Muscle of arm (tissue), 12 donors: ENCODE results near the gene KCNQ4. TPM values are rescaled to one million over a fixed set of nuclear protein-coding genes. Genes with fewer than 3 reads are reported as not detected.

Experiments
- DNase-seq: peaks from one replicate; pipeline ENCODE4 v3.0.0-alpha.2; 2013
- polyA plus RNA-seq, 12 donors: library from polyadenylated mRNA; unstranded; fragments of 120-200 nt; gene quantifications; one replicate each; pipeline ENCODE4 v1.2.1, GENCODE V29; 2013; ENCODE audit not compliant: insufficient read length in 12 of 12

The KCNQ4 gene
- polyA plus RNA-seq, 12 donors, result 9.0 to 36.6 (median 23.6) TPM; not detected in 1

DNA sequence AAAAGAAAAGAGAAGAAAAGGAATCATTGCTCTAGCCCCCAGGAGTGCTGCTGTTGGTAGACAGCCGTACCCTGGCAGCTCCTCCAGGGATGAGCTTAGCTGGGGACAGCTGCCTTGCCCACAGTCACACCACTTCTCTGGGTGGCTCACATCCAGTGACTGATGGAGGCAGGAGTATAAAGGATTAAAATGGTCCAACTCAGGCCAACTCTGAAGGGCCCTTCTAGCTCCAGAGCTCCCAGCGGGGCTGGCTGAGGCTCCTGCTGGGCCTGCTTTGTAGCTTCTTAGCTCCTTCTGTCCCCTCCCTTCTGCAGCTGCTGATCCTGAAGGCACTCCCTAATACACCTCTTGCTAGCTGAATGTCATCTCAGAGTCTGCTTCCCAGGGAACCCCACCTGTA lies 74.2 kb downstream of the KCNQ4 start:
- peak; percentile 16 for DNase-seq

- no peak for DNase-seq
Observed at GRCh38 chr1:40858856-40859416, 75.3 kb downstream of the KCNQ4 start.

DNA sequence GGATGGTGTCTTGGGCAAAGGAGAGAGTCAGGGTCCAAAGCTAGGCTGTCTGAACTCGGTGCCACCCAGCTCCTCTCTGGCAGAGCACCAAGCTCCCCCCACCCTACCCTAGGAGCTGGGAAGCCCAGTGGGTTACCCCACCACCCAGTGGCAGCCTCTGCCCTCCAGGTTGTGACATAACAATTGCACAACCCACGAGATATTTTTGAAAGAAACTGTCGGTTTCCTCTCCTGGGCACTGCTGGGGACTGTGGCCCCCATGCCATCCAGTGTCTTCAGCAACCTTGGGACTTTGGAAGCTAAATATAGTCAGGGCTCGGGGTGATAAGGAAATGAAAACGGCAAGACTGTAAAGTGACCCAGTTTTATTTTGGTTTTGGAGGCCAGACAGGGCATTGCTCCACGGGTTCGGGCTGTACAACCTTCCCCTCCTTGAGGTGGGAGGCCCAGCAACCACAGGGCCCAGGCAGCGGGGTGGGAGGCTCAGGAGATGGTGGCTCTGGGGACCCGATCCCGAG lies 77.2 kb downstream of the KCNQ4 start:
- DNase-seq, result no peak

DNA sequence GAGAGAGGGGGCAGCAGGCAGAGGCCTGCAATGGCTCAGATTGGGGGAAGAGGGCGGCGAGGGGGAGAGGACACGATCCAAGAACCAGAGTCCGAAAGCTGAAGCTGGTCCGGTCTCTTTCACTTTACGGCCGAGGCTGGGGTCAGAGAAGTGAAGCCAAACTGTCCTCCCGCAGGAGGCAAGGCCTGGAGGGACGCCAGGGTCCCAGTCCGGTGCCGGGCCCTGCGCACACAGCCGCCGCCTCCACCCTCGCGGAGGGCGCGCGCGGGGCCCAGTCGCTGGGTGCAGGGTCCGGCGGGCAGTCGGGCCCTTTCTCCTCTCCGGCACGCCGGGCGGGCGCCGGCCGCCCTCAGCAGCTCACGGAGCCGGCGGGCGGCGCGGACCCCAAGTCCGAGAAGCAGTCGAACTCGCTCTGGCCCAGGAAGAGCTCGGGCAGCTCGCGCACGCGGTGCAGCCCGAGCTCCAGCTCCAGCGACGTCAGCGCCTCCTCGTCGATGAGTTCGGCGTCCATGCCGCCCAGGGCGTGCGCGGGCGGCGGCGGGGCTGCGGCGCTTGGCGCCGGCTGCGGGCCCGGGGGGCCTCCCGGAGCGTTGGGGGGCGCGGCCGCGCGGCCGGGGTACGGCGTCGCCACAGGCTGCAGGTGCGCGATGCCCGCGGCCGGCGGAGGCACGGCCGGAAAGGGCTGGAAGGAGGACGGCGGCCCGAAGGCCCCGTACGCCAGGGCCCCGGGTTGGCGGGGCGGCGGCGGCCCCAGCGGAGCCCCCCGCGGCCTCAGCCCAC lies 77.8 kb downstream of the KCNQ4 start:
- peak; percentile 46 for DNase-seq

DNA sequence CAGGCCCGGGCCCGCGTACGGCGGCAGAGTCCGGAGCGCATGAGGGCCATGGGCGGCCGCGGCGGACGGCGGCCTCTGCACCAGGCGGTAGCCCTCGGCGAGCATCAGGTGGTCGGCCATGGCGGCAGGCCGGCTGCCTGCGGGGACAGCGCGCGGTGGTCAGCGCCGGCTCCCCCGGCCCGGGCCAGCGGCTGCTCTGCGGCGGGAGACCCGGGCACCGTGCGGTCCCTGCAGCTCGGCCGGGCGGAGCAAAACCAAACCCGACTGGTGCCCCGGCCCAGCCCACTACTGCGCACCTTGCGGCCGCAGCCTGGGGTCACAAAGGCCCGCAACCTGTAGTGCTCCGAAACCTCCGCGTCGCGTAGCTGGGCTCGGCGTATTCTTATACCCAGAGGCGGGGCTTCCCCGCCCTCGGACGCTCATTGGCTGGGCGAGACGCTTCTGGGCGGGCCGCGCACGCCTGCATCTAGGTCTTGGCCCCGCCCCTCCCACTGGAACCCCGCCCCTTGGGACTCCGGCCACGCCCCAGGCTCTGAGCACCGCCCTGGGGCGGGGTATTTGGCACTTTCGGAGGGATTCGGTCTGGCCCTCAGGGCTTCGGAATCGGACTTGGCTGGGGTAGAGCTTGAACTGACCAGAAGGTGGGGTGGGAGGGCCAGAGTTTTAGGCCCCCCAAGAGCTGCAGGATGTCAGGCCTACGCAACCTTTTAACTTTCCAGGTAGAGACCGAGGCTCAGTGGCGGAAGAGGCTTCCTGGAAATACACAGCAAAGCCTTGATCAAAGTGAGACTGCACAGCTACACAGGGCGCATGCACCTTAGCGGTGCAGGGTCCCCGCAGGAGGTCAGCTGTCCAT lies 78.6 kb downstream of the KCNQ4 start, which contains the start of gene CITED4:
TSS of gene CITED4 (minus strand) at position 356 of the 856 bp plus-strand sequence. CDS start at position 120, 236 bp downstream.
- peak; percentile 90 for DNase-seq

DNA sequence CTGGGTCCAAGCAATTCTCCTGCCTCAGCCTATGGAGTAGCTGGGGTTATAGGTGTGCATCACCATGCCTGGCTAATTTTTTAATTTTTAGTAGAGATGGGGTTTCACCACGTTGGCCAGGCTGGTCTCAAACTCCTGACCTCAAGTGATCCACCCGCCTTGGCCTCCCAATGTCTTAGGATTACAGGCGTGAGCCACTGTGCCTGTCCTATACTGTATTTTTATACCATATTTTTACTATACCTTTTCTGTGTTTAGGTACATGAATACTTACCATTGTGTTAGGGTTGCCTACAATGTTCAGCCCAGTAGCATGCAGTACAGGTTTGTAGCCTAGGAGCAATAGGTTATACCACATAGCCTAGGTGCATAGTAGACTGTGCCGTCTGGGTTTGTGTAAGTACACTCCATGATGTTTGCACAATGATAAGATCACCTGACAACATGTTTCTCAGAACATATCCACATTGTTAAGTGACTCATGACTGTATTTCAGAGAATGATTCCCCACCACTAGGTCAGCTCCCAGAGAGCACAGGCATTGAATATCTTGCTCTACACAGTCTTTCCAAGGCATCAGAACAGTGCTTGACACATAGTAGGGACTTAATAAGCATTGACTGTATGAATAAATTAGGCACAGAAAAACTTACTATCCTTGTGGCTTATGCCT lies 84.6 kb downstream of the KCNQ4 start:
- DNase-seq, result no peak

GRCh38 chr1:40870135-40870728 lies 86.6 kb downstream of the KCNQ4 start:
- no peak for DNase-seq

DNA sequence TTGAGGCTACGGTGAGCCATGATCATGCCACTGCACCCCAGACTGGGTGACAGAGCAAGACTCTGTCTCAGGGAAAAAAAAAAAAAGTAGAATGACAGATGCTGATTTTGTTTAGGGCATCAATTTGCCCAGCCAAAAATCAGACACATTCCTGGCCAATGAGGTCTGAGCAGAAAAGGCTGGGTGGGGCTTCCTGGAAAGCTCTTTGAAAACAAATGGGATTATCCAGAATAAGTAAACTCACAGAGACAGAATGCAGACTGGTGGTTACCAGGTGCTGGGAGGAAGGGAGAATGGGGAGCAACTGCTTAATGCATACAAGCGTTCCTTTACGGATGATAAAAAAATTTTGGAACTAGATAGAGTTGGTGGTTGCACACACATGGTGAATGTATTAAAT lies 88.7 kb downstream of the KCNQ4 start:
- no peak for DNase-seq

DNA sequence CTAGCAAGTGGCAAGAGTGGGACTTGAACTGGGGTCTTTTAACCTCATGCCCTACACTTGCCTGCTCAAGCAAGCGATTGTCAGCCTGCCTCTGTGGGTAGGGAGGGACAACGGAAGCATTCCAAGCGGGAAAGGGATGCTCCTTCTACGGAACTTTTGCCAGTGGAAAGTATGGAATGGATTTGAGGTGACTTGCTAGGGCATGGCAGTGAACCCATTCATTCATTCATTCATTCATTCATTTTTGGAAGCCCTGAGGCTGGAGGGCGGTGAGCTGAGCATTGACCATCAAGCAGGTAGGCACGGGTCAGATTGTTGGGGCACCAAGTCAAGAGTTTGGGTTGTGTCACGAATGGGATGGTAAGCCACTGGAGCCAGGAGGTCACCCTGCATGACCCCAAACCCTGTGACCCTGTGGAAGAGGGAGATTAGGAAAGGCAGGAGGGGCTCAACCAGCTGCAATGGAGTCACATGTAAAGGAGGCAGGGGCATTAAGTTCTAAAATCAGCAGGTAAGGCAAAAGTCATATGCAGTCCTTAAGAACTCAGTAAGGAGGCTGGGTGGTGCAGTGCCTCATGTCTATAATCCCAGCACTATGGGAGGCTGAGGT lies 90.4 kb downstream of the KCNQ4 start:
- DNase-seq, result no peak

DNA sequence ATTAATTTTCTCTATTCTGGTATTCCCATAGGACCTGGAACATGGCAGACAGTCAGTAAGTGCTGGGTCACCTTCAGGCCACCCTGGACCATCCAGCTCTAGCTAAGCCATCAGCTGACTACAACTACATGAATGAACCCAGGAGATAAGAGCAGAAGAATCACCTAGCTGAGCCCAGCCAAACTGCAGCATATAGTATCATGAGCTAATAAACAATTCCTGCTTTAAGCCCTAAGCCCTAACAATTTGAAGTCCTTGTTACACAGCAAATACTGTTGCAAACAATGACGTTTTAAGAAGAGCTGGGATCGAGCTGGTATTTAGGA lies 92.8 kb downstream of the KCNQ4 start:
- DNase-seq, result no peak

- DNase-seq, result no peak
Observed at GRCh38 chr1:40876891-40877290, 93.3 kb downstream of the KCNQ4 start.

GRCh38 chr1:40877698-40878097 lies 94.1 kb downstream of the KCNQ4 start:
- peak; percentile 13 for DNase-seq

DNA sequence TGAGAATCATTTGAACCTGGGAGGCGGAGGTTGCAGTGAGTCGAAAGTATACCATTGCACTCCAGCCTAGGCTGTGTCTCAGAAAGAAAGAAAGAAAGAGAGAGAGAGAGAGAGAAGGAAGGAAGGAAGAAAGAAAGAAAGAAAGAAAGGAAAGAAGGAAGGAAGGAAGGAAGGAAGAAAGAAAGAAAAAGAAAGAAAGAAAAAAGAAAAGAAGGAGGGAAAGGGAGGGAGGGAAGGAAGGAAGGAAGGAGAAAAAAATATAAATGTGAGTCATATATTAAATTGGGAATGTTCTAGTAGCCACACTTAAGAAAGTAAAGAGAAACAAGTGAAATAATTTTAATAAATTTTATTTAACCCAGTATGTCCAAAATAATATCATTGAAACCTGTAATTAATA lies 95.3 kb downstream of the KCNQ4 start:
- DNase-seq, result no peak

GRCh38 chr1:40879482-40880175 lies 96.0 kb downstream of the KCNQ4 start:
- DNase-seq, result no peak

GRCh38 chr1:40880813-40881549 lies 97.4 kb downstream of the KCNQ4 start:
- no peak for DNase-seq

- no peak for DNase-seq
Observed at GRCh38 chr1:40884055-40884795, 100.6 kb downstream of the KCNQ4 start.

- DNase-seq, result no peak
Observed at GRCh38 chr1:40886318-40887011, 102.9 kb downstream of the KCNQ4 start.

DNA sequence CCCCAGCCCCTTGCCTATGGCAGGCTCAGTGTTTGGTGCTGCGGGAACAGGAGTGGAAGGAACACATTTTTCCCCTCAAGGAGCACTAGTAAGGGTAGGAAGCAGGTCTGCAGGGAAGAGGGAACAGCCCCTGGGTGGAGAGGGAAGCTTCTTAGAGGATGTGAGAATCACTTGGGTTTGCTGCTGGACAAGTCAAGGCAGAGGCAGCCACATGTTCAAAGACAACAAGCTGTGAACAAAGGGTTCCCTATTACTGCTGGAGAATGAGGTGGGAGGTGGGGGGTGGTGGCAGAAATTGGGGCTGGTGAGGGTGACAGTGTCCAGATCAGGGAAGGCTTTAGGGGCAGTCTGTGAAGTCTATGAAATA lies 103.4 kb downstream of the KCNQ4 start:
- no peak for DNase-seq
